Ramos (cell line): ENCODE data around the gene KEAP1.

Experiments used
- in situ Hi-C: fragments of 300-500 bp; cut with MboI; formaldehyde crosslinking; loops from one replicate; pipeline ENCODE4 v1.14.3; 2022; ENCODE audit warnings: low sequenced_read_pairs; ENCODE audit not compliant: unreplicated experiment

Gene KEAP1

DNA sequence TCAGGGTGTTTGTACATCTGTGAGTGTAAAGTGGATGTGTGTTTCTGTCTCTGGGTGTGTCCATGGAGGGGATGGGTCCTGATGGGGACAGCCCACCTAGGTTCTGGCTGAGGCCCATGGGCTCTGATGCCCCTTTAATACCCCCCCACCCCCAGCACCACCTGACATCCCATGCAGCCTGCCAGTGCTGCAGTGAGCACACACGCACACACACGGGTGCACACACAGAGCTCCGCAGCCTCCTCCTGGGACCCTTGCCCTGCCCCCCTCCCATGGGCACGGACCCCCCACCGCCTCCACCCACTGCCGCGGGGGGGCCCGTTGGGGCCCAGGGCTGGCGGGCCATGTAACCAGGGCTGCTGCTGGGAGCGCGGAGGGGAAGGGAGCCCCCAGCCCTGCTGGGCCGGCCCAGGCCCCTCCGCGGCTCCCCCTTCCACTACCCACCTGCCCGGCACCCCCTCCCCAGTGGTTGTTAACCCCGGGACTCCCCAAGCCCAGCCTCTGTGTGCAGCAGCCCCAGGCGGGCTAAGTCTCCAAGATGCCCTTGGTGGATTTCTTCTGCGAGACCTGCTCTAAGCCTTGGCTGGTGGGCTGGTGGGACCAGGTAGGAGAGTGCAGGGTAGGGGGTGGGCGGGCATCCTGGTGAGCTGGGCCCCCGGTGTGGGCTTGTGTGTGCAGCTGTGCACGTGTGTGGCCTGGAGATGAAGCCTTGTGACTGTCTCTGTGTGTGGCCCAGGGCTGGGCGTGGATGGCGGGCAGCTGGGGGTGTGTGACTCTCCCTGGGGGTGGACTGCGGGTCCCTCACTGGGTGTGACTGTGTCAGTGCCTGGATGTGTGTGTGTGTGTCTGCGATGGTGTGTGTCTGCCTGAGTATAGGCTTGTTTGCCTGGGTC lies 50.2 kb downstream of the KEAP1 start:
- in situ Hi-C loops, result no loop called here

DNA sequence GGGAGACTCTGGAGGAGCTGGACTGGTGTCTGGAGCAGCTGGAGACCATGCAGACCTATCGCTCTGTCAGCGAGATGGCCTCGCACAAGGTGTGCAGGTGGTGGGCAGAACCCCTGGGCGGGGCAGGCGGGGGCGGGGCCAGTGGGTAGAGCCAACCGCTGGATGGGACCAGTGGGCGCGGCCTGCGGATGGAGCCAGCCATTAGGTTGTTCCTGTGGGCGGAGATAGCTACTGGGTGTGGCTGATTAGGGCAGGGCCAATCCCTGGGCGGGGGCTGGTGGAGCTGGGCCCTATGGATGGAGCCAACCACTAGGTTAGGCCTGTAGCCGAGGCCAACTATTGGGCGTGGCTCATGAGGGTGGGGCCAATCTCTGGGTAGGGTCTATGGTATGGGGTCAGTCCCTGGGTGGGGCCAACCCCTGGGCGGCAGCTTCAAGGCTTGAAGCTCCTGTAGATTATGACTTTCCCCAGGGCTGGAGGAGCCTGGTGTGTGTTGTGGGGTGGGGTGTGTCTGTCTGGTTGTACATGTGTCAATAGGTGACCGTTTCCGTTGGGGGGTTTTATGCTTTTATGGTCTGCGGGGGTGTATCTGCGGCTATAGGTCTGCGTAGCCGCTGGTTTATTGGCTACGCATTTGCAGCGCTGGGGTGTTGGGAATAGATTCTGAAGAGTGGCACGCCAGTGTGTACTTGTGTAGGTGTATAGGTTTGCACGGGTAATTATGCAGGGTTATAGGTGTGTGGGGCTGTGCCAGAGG lies 52.1 kb downstream of the KEAP1 start:
- in situ Hi-C loops, result no loop called here

DNA sequence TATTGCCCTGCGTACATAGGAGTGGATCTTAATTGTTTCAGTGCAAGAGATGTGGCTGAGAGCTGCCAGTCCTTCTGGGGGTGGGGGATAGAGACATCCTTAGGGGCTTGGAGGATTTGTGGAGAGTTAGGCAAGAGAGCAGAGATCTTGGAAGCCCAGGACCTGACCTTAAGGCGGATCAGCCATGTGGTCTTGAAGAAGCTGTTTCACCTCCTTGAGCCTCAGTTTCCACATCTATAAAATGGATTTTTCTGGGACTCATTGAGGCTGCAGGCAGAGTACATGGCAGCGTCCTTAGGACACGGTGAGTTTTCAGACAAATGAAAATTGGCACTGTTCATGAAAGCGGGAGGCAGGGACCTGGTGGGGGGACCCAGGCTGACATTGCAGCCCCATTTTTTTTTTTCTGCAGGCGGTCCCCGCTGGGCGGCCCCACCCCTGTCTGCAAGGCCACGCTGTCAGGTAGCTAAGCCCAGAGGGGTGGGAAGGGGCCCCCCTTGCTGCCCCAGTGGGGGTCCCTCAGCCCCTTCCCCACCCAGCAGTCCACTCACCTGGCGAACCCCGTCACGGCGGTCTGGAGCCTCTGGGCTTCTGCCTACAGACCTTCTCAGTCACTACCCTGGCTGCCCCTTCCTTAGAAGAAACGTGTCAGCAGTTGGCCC lies 52.8 kb downstream of the KEAP1 start:
- in situ Hi-C loops, result no loop called here

DNA sequence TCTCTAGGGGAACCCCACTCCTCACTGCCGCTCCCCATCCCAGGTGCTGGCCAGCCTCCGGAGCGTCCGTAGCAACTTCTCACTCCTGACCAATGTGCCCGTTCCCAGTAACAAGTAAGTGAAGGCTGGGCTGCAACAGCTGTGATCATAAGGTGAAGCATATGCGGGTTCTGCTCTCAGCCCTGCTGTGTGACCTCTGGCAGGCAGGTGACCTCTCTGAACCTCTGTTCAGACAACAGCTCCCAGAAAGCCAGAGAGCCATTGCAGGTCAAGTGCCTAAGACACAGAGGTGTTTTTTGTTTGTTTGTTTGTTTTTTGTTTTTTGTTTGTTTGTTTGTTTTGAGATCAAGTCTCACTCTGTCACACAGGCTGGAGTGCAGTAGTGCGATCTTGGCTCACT lies 54.1 kb downstream of the KEAP1 start:
- in situ Hi-C loops, result no loop called here

DNA sequence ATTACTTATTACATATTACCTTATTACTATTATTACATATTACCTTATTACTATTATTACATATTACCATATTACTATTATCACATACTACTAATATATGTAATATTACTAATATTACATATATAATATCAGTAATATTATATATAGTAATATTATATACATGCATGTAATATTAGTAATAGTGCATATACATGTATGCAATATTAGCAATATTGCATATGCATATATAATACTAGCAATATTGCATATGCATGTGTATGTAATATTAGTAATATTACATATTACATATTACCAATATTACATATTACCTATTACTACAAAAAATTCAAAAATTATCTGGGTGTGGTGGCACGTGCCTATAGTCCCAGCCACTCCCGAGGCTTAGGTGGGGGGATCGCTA lies 60.5 kb downstream of the KEAP1 start:
- in situ Hi-C loops, result no loop called here

DNA sequence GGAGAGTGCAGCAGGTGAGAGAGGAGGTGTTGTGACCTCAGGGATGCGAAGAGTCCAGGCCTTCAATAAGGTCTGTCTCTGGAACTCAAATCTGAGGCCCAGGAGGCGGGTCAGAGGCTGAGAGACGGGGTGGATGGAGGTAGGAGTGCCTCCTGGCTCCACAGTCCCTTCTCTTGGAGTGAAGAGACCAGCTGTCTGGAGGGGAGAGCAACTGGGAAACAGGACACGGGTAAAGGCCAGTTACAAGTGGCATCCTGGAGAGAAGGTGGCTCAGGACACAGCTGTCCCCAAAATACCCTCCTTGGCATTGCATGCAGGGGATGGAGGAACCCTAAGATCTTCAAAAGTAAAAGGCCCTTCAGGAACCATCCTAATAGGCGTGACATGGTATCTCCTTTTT lies 63.6 kb downstream of the KEAP1 start:
- in situ Hi-C loops, result no loop called here
